Suprapubic skin (tissue), 4 donors: ENCODE results near the gene C1orf226. TPM values are rescaled to one million over a fixed set of nuclear protein-coding genes. Genes with fewer than 3 reads are reported as not detected.
"Not testable (repeated sequence)": the region's sequence is repeated elsewhere in the genome, so short reads cannot be mapped to it uniquely, and the experiment has no call there.

Experiments
- DNase-seq, 2 donors: peaks; one replicate each; pipeline ENCODE4 v3.0.0-alpha.2; 2019; ENCODE audit warnings: low spot score in 2 of 2
- H3K27ac ChIP-seq: fragments of 200-600 bp; sonication (generic); one replicate; pipeline ENCODE4 v1.5.1; 2019
- H3K27me3 ChIP-seq: fragments of 200-600 bp; sonication (generic); one replicate; pipeline ENCODE4 v1.5.1; 2019
- H3K36me3 ChIP-seq: fragments of 200-600 bp; sonication (generic); one replicate; pipeline ENCODE4 v1.5.1; 2019
- H3K4me1 ChIP-seq: fragments of 200-600 bp; sonication (generic); one replicate; pipeline ENCODE4 v1.5.1; 2019
- H3K4me3 ChIP-seq: fragments of 200-600 bp; sonication (generic); one replicate; pipeline ENCODE4 v1.5.1; 2019; ENCODE audit warnings: mild to moderate bottlenecking
- H3K9me3 ChIP-seq: fragments of 200-600 bp; sonication (generic); one replicate; pipeline ENCODE4 v1.5.1; 2019
- EP300 ChIP-seq: sonication (generic); formaldehyde crosslinking; IDR thresholded peaks from one replicate; pipeline ENCODE4 v1.6.1; 2017; ENCODE audit warnings: antibody characterized with exemption
- POLR2A ChIP-seq, 2 donors: fragments of 450-650 bp; IDR thresholded peaks; one replicate each; pipeline ENCODE4 v1.6.1; 2017; ENCODE audit warnings: antibody characterized with exemption in 2 of 2, mild to moderate bottlenecking in 2 of 2, moderate library complexity in 2 of 2
- POLR2AphosphoS5 ChIP-seq, 3 donors: sonication (generic); formaldehyde crosslinking; IDR thresholded peaks; one replicate each; pipeline ENCODE4 v1.6.1; 2017; ENCODE audit warnings: antibody characterized with exemption in 3 of 3
- WGBS: methylation state at CpG from one replicate; pipeline ENCODE4 v1.1.5; 2018; 5-methylcytosine and 5-hydroxymethylcytosine counted together
- total RNA-seq, 4 donors: library from RNA; depleted of rRNA; stranded (reverse); fragments of >200 nt; gene quantifications; one replicate each; pipeline ENCODE4 v1.1.0, GENCODE V29; 2016
- TF ChIP-seq, protein P1 (sequence below), 2 donors: fragments of 200-600 bp in 1 of 2; fragments of 450-650 bp in 1 of 2; sonication (generic) in 1 of 2; IDR thresholded peaks; one replicate each; pipeline ENCODE4 v1.5.1; 2016 to 2019; ENCODE audit warnings: antibody characterized with exemption in 2 of 2, mild to moderate bottlenecking in 1 of 2, moderate library complexity in 1 of 2

The C1orf226 gene
- total RNA-seq, 4 donors from 2014 or later, result 3.1 to 14.0 (median 8.9) TPM

- Histone ChIP-seq H3K9me3 (no peaks in the 10 kb centered on the region), H3K4me1 (no peaks in the 10 kb centered on the region), H3K36me3 (no peaks in the 10 kb centered on the region), H3K4me3 (no peak overlapping the region), H3K27ac (no peak overlapping the region), H3K27me3 (no peaks in the 10 kb centered on the region)
- TF ChIP-seq POLR2A (IDR thresholded peaks at IDR 0.05) (no peak), EP300 (no peak), POLR2AphosphoS5 (IDR thresholded peaks at IDR 0.05) (no peak)
- TF ChIP-seq, protein P1, sequence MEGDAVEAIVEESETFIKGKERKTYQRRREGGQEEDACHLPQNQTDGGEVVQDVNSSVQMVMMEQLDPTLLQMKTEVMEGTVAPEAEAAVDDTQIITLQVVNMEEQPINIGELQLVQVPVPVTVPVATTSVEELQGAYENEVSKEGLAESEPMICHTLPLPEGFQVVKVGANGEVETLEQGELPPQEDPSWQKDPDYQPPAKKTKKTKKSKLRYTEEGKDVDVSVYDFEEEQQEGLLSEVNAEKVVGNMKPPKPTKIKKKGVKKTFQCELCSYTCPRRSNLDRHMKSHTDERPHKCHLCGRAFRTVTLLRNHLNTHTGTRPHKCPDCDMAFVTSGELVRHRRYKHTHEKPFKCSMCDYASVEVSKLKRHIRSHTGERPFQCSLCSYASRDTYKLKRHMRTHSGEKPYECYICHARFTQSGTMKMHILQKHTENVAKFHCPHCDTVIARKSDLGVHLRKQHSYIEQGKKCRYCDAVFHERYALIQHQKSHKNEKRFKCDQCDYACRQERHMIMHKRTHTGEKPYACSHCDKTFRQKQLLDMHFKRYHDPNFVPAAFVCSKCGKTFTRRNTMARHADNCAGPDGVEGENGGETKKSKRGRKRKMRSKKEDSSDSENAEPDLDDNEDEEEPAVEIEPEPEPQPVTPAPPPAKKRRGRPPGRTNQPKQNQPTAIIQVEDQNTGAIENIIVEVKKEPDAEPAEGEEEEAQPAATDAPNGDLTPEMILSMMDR (IDR thresholded peaks at IDR 0.05), result no peak
- DNase-seq, result no peak
- WGBS, result 85% methylated on average over 5 of the region's 5 CpGs
Observed at GRCh38 chr1:162343470-162343869, 38.1 kb upstream of the C1orf226 start.

DNA sequence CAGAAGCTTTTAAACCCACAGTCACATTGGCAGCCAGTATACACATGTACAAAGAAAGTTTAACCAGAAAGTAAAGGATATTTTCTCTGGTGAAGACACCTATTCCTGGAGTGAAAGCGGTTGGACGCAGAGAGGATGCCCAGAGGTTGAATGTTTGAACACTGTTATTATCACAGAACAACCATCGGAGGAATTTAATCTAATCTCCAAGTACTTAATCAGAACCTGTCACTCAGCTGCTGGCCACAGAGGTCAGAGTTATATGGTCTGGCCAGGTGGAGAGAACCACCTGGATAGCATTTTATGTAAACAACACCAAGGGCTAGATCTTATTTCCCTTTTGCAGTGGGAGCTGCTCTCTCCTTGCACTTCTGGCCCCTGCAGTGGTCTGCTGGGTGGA is 34.2 kb upstream of the C1orf226 start:
- no peaks in the 10 kb centered on the region for H3K9me3 ChIP-seq
- H3K36me3 ChIP-seq, result no peaks in the 10 kb centered on the region
- no peak overlapping the region for H3K4me3 ChIP-seq
- no peak overlapping the region for H3K27ac ChIP-seq
- H3K27me3 ChIP-seq, result no peaks in the 10 kb centered on the region
- no peak for TF ChIP-seq POLR2AphosphoS5 (IDR thresholded peaks at IDR 0.05)
- no peak for TF ChIP-seq EP300
- TF ChIP-seq, protein P1 (IDR thresholded peaks at IDR 0.05), result no peak
- TF ChIP-seq POLR2A (IDR thresholded peaks at IDR 0.05), result no peak
- no peak for DNase-seq
- WGBS, result 58% methylated on average over 3 of the region's 3 CpGs
- H3K4me1 ChIP-seq, result peaks cover 4% of the 10 kb centered on the region

- H3K9me3 ChIP-seq, result no peaks in the 10 kb centered on the region
- no peak for DNase-seq
- TF ChIP-seq POLR2A (IDR thresholded peaks at IDR 0.05) (no peak), EP300 (no peak), POLR2AphosphoS5 (IDR thresholded peaks at IDR 0.05) (no peak)
- TF ChIP-seq, protein P1 (IDR thresholded peaks at IDR 0.05), result no peak
- H3K27me3 ChIP-seq, result no peaks in the 10 kb centered on the region
- 44% methylated on average over 11 of the region's 11 CpGs for WGBS
- H3K36me3 ChIP-seq, result no peaks in the 10 kb centered on the region
- H3K4me1 ChIP-seq, result peaks cover 4% of the 10 kb centered on the region
- H3K4me3 ChIP-seq, result no peak overlapping the region
- H3K27ac ChIP-seq, result no peak overlapping the region
Observed at GRCh38 chr1:162349635-162350330, 31.7 kb upstream of the C1orf226 start.

- H3K9me3 ChIP-seq, result no peaks in the 10 kb centered on the region
- H3K4me1 ChIP-seq, result peaks cover 4% of the 10 kb centered on the region
- no peaks in the 10 kb centered on the region for H3K27me3 ChIP-seq
- no peak for DNase-seq
- H3K4me3 ChIP-seq, result no peak overlapping the region
- 84% methylated on average over 6 of the region's 6 CpGs for WGBS
- no peaks in the 10 kb centered on the region for H3K36me3 ChIP-seq
- TF ChIP-seq POLR2AphosphoS5 (IDR thresholded peaks at IDR 0.05) (no peak), EP300 (no peak), POLR2A (IDR thresholded peaks at IDR 0.05) (no peak)
- TF ChIP-seq, protein P1 (IDR thresholded peaks at IDR 0.05), result no peak
- H3K27ac ChIP-seq, result no peak overlapping the region
Observed at GRCh38 chr1:162351246-162351842, 30.2 kb upstream of the C1orf226 start.

- not testable (repeated sequence) for H3K9me3 ChIP-seq, H3K4me3 ChIP-seq, H3K27me3 ChIP-seq, H3K27ac ChIP-seq, H3K4me1 ChIP-seq, DNase-seq, H3K36me3 ChIP-seq
- WGBS, result 98% methylated on average over 3 of the region's 4 CpGs
Observed at GRCh38 chr1:162351874-162352273, 29.7 kb upstream of the C1orf226 start.
